Endothelial cell of hepatic sinusoid (primary cell): Measurements from ENCODE around the gene CALHM6.

ENCODE experiments used
- in situ Hi-C: cut with HindIII; loops from 2 replicates; pipeline ENCODE4 v1.10.0; 2017; ENCODE audit warnings: low sequenced_read_pairs

The CALHM6 gene

DNA sequence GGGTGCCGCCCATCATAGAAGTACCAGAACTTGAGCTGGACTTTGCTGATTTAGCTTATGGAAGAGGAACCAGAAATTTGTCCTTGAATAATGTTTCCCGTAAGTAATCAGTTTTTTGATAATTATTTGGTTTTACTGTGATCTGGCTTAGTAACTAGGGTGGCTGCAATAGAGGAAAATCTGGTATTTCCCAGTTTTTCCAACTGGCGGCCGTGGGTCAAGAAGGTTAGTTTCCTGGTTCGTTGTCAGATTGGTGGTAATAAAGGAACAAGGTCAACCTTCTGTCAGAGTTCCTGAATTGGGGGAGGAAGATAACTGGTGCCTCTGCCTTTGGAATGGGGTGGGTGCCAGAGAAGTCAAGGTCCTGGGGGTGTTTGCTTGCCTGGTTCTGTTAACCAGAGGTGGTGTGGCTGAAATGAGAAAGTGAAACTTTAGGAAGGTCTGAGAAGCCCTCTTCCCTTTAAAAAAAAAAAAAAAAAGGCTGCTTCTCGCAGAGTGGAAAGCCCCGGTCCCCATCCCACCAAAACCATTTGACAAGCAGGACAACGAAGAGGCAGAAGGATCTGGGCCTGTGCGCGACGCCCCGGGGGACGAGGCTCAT is at the start of gene CALHM6:
TSS of gene CALHM6 (plus strand) at position 45 of the 601 bp plus-strand sequence. CDS start at position 600, 555 bp downstream.
- in situ Hi-C loops = no loop called here

- in situ Hi-C loops = no loop called here
Observed at GRCh38 chr6:116412270-116412669, 48.9 kb upstream of the CALHM6 start.

DNA sequence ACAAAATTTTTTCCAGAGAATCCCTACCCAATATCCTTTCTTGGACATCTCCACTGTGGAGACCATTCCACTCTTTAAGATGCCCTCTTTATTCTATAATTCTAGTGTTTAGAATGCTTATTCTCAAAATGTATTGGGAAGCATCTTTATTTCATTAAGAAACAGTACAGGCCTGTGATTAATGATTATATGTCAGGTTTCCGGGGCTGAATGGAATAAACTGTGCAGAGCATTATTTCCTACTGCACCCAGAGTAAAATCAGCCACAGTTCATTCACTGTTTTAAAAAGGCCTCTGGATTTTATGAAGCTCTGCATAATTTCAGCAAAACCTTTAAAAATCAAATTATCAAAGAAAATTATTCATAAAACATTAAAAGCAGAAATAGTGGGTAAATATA is 47.8 kb upstream of the CALHM6 start:
- in situ Hi-C loops = no loop called here

DNA sequence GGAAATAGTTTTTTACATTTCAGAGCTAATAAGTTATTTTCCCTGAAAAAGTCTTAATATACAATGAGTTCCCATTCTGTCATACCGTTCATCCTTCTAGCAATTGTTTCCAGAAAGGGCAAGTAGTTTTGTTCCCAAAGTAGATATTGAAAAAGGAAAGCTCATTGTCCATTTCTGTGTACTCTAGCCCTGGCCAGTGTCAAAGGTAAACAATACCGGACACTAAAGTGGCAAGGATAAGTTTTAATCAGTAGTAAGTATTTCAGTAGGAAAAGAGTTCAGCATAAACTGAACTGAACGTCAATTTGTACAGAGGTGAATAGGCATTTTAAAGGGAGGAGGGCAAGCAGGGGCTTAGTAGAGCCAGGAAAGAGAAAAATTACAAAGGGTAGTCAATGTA is 43.5 kb upstream of the CALHM6 start:
- in situ Hi-C loops = no loop called here

DNA sequence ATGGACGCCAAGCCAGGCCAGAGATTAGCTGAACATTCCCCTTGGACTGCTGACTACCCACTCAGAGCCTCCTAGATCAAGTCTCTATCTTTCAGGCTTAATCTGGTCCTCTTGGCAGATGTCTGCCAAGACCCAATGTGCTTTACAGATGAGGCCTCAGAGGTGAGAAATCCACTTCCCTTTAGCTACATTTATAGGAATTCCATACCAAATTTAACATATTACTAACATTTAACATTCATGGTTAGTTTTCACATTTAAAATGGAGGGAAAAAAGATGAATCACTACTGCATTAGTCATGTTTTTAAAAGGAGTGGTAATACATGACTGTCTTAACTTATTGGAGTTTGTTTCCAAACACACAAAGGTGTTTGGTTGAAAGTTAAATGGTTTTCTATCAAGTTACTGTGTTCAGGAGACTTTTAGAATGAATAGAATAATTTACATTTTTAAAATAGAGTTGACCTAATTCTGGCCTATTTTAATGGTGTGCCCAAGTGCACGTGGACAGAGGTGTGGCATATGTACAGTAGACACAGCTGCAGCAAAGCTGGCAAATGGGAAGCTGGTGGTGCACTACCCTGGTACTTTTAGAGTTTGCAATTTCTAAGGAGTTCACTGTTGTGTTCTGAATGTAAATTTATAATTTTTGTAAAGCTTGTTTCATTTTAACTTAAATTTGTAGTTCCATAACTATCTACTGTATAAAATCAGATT is 41.9 kb upstream of the CALHM6 start:
- in situ Hi-C loops = no loop called here

GRCh38 chr6:116420341-116420740 is 40.8 kb upstream of the CALHM6 start:
- in situ Hi-C loops = no loop called here

DNA sequence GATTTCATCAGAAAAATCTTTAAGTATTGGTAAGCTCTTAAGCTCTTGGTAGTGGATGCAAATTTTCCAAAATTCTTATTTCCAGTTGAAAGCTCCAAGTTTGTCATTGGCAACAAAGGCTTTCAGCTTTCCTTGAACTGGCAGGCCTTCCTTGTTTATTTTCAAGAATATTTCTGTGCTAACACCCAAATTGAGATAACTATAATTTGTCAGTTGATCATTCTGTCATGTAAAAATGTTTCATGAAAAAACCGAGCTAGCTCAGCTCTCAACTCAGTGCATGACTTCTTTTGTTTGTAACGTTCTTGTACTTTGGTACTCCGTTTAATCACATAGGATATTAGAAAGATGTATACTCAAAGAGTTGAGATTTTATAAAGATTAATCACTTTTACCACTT is 38.9 kb upstream of the CALHM6 start:
- in situ Hi-C loops = no loop called here

DNA sequence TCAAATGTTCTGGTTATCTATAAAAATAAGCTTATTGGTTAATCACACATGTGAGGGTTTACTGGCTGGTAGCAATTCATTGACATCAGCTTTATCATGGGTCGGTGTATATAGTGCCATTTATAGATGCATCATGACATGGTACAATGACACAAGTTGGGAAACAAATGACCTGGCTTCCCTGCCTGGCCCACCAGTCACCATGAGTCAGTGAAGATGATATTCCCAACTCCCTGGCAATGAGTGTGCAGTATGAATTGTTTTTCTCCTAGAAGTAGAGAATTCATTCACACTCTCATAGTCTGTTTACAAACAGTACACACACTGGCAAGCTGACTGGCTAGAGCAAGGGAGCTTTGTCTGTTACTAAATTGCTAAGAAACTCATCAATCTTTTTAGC is 37.2 kb upstream of the CALHM6 start:
- in situ Hi-C loops = no loop called here

DNA sequence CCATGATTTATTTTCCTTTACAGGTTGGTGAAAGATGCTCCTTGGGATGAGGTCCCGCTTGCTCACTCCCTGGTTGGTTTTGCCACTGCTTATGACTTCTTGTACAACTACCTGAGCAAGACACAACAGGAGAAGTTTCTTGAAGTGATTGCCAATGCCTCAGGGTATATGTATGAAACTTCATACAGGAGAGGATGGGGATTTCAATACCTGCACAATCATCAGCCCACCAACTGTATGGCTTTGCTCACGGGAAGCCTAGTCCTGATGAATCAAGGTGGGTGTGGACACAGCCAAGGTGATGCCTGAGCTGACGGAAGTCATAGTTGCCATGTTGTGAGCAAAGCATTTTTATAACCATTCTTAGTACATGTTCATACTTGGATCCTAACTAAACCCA is 34.6 kb upstream of the CALHM6 start:
- in situ Hi-C loops = no loop called here

DNA sequence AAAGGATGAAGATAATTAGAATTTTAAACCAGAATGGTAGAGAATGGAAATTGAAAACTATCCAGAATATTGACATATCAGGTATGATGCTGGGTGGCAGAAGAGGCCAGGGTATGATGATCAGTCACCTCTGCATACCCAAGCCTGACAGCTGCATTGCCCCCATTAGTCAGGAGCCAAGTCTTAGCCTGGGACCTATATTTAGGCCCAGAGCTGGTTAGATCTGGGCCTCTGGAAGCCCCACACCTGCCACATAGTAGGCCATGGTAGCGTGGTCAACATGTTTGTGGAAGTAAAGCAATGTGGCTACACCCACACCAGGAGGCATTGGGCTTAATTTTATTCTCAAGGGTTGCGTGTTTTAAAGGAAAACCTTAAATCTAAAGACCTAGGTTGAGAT is 32.1 kb upstream of the CALHM6 start:
- in situ Hi-C loops = no loop called here

- in situ Hi-C loops = no loop called here
Observed at GRCh38 chr6:116430860-116431259, 30.3 kb upstream of the CALHM6 start.

DNA sequence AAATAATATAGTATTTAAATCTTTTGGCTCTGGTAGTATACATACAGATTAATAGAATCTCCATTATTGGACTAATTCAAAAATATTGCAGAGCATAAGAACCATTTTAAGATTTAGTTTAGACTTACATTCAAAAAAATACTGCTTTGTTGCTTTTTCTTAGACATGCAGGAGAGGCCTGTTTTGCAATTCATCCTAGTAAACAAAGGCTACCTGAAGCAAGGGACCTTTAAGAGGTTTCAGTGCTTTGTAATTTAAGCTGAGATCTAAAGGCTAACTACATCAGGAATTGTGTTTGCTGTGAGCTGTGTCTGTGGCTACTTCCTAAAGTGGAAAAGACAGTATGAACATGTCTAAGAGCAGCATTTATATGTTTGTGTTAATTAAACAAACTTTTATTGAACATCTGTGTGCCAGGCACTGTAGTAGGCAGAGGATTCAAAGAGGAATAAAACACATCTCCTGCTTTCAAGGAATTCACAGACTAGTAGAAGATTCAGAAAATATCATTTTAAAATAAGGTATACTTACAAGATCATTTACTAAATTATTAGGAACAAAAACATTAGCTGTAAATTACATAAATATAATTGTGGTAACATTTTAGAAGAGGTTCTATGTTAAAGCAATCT is 29.1 kb upstream of the CALHM6 start:
- in situ Hi-C loops = no loop called here

DNA sequence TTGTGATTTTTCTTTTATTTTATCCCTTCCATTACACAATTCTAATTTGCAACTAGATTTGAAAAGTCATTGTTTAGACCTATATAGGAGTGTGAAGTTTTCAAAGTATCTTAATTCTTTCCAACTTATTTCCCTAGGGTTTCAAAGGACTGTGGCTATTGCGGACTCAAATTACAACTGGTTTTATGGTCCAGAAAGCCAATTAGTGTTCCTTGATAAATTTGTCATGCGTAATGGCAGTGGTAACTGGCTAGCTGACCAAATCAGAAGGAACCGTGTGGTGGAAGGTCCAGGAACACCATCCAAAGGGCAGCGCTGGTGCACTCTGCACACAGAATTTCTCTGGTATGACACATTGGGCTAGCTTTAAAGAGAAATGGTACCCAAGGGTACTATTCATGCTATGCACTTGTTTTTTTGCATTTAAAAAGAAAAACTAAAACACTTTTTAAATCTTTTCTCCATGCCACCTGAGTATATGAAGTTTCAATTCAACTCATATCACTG is 27.9 kb upstream of the CALHM6 start:
- in situ Hi-C loops = no loop called here

GRCh38 chr6:116434056-116434725 is 27.0 kb upstream of the CALHM6 start:
- in situ Hi-C loops = no loop called here

DNA sequence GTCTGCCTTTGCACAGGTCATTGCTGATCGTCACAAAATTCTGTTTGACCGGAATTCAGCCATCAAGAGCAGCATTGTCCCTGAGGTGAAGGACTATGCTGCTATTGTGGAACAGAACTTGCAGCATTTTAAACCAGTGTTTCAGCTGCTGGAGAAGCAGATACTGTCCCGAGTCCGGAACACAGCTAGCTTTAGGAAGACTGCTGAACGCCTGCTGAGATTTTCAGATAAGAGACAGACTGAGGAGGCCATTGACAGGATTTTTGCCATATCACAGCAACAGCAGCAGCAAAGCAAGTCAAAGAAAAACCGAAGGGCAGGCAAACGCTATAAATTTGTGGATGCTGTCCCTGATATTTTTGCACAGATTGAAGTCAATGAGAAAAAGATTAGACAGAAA is 24.6 kb upstream of the CALHM6 start:
- in situ Hi-C loops = no loop called here

DNA sequence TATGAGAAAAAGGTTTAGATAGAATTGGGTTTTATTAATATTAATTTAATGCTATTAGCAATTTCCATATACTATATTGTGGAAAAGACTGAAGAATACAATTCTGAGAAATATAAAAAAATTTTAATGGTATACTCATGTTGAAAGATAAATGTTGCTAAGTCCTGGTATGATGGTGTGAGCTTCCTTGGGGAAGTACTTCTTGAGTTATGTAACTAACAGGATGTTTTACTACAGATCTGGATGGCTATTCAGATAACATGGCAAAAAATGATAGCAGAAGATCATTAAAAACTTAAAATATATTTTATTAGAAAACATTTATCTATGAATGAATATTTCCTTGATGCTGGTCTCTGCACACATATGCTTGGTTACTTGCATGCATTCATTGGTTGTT is 23.5 kb upstream of the CALHM6 start:
- in situ Hi-C loops = no loop called here

- in situ Hi-C loops = no loop called here
Observed at GRCh38 chr6:116438590-116439448, 22.4 kb upstream of the CALHM6 start.

- in situ Hi-C loops = no loop called here
Observed at GRCh38 chr6:116439522-116440051, 21.6 kb upstream of the CALHM6 start.

DNA sequence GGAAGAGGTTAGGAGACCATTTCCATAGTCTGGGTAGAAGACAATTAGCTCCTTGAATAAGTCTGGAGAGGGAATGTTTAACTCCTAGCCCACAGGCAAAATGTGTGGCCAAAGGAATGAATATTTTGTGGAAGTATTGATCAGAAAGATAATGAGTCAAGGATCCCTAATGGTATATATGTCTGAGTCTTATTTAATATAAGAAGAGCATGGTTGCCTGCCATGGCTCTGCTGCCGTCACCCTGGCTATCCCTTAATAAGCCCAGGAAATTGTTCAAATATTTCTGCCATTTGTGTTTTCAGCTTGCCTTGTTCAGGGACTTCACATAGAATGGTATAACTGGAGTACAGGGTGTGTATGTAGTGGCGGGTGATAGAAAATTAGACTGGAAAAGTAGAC is 18.1 kb upstream of the CALHM6 start:
- in situ Hi-C loops = no loop called here

- in situ Hi-C loops = no loop called here
Observed at GRCh38 chr6:116444092-116444491, 17.1 kb upstream of the CALHM6 start.
